ENCODE results near the gene PFN4. TPM values are rescaled to one million over a fixed set of nuclear protein-coding genes. Genes with fewer than 3 reads are reported as not detected.

Gene PFN4
- total and polyA plus RNA-seq, 2 of the 4 experiments (the other 2 are of a cell fraction): 0.36 to 0.48 TPM

DNA sequence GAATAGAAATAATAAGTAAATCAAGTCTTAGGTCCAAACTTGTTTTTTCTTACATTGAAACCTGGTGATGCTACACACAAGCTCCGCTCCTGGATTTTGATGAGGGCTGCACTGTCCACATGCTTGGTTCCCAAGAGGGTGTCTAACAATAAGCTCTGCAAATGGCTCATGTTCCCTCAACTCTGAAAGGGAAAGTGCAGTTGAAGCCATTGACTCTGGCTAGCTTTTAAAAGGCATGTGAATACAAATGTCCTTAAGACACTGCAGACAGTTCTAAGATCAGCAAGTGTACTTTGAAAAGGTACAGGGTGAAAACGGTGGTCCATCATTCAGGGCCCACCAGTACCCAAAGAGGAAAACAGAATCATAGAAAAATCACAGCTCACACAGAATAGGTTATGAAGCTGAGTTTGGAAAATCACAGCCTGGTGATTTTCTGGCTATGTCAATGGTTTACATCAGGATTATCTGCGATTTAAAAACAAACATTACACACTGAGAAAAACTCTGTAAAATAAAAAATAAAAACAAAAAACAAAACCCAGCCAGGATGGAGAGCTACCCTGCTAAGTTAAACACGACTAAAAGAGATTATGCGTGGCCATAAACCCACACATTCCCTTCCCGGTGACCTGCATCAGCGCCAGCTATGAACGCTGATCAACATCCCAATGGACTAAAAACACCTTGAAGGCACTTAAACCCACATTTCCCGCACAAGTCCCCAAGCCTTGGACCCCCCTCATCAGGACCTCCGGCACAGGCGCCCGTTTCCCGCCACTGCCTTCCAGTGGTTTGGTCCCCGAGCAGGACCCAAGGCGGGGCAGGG is 554 bp downstream of the PFN4 start:
- ATAC-seq (ENCODE audit: low read depth) (no peak), DNase-seq (peak; percentile 3)
- H3K4me2 ChIP-seq (ENCODE audit: low read depth, low read length): peak overlapping the region; percentile 88
- H2AK5ac ChIP-seq (ENCODE audit: low read depth, low read length): no peak overlapping the region
- no peaks in the 10 kb centered on the region for H3K4me1 ChIP-seq (ENCODE audit: control insufficient read depth, insufficient read depth, low read length)
- peak overlapping the region; percentile 87 for H3K14ac ChIP-seq (replicated peaks; ENCODE audit: low read depth, low read length)
- peak overlapping the region; percentile 66; the same call in 1 of the 2 replicates for H3K23ac ChIP-seq (ENCODE audit: low read depth, low read length)
- peaks cover 6% of the 10 kb centered on the region for H3K9me1 ChIP-seq (ENCODE audit: insufficient read depth, low read length)
- H3K18ac ChIP-seq (ENCODE audit: low read depth, low read length): 0 out of 2 replicates have a peak overlapping the region, but pooled peaks have one; percentile 19
- peak overlapping the region; percentile 84 for H3K4me3 ChIP-seq (ENCODE audit: insufficient read depth, low read depth, low read length)
- peak overlapping the region; percentile 63 for H2AK9ac ChIP-seq (replicated peaks; ENCODE audit: low read depth, low read length, poor library complexity)
- peak overlapping the region; percentile 81 for H3K56ac ChIP-seq (ENCODE audit: extremely low read depth, insufficient read depth, low read length)
- intact Hi-C loops (cut with micrococcal nuclease) (no loop called here), in situ Hi-C loops (cut with MboI; ENCODE audit: low sequenced_read_pairs) (no loop called here), dilution Hi-C loops (cut with HindIII; ENCODE audit: low sequenced_read_pairs, unreplicated experiment) (no loop called here)
- peak overlapping the region; percentile 83 for H3K9ac ChIP-seq (ENCODE audit: low read depth, low read length)
- peak overlapping the region; percentile 26 for H4K91ac ChIP-seq (ENCODE audit: insufficient read depth, low read depth, low read length)
- peak overlapping the region; percentile 56 for H4K5ac ChIP-seq (ENCODE audit: low read depth, low read length)
- H3K9me3 ChIP-seq (ENCODE audit: control insufficient read depth, insufficient read depth, low read length): no peaks in the 10 kb centered on the region
- no peaks in the 10 kb centered on the region for H3K36me3 ChIP-seq (ENCODE audit: control insufficient read depth, insufficient read depth, low read length)
- H2BK15ac ChIP-seq (ENCODE audit: low read depth, low read length): no peak overlapping the region; the same call in 2 of the 3 replicates
- H2BK5ac ChIP-seq (ENCODE audit: low read depth, low read length, poor library complexity, severe bottlenecking): peak overlapping the region; percentile 44
- CTCF ChIA-PET: interaction anchor here (0.5 to 1.3 kb wide), 3 partner anchors 38 to 762 kb away, joined by 3 to 4 read pairs (median 3); partner anchors contain the start of gene TP53I3
- peak overlapping the region; percentile 89 to 90 for H4K8ac ChIP-seq (ENCODE audit: low read depth in 2 of 2, low read length in 2 of 2)
- peak overlapping the region; percentile 63 for H3K27ac ChIP-seq (ENCODE audit: insufficient read depth, low read length)
- TF ChIP-seq, protein P1, sequence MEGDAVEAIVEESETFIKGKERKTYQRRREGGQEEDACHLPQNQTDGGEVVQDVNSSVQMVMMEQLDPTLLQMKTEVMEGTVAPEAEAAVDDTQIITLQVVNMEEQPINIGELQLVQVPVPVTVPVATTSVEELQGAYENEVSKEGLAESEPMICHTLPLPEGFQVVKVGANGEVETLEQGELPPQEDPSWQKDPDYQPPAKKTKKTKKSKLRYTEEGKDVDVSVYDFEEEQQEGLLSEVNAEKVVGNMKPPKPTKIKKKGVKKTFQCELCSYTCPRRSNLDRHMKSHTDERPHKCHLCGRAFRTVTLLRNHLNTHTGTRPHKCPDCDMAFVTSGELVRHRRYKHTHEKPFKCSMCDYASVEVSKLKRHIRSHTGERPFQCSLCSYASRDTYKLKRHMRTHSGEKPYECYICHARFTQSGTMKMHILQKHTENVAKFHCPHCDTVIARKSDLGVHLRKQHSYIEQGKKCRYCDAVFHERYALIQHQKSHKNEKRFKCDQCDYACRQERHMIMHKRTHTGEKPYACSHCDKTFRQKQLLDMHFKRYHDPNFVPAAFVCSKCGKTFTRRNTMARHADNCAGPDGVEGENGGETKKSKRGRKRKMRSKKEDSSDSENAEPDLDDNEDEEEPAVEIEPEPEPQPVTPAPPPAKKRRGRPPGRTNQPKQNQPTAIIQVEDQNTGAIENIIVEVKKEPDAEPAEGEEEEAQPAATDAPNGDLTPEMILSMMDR (conservative IDR thresholded peaks at IDR 0.05; ENCODE audit: low read depth, low read length): no peak
- TF ChIP-seq, protein P2, sequence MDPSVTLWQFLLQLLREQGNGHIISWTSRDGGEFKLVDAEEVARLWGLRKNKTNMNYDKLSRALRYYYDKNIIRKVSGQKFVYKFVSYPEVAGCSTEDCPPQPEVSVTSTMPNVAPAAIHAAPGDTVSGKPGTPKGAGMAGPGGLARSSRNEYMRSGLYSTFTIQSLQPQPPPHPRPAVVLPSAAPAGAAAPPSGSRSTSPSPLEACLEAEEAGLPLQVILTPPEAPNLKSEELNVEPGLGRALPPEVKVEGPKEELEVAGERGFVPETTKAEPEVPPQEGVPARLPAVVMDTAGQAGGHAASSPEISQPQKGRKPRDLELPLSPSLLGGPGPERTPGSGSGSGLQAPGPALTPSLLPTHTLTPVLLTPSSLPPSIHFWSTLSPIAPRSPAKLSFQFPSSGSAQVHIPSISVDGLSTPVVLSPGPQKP (IDR thresholded peaks at IDR 0.05; ENCODE audit: borderline replicate concordance, low read depth, low read length): no peak
- TF ChIP-seq RCOR1 (IDR thresholded peaks at IDR 0.05; ENCODE audit: insufficient replicate concordance, low read length) (no peak), MXI1 (IDR thresholded peaks at IDR 0.05; ENCODE audit: borderline replicate concordance, low read depth, low read length) (no peak), SMC3 (IDR thresholded peaks at IDR 0.05; ENCODE audit: low read depth, low read length) (no peak), FOS (IDR thresholded peaks at IDR 0.05; ENCODE audit: low read depth, low read length) (no peak), MAFK (IDR thresholded peaks at IDR 0.05; ENCODE audit: low read depth, low read length) (no peak), CEBPB (IDR thresholded peaks at IDR 0.05; ENCODE audit: low read depth, low read length) (no peak), CHD1 (IDR thresholded peaks at IDR 0.05; ENCODE audit: low read depth, low read length) (no peak)
- BruUV-seq (replicated peaks): no TSS peak
- peaks cover 20 to 24% of the 10 kb centered on the region in 2 experiments for H3K79me1 ChIP-seq (ENCODE audit: low read depth in 1 of 2, low read length in 2 of 2)
- WGBS, 2 experiments (ENCODE audit: extremely low coverage in 2 of 2, insufficient read length in 1 of 2): 13% methylated on average over 4 of the region's 15 CpGs; no CpG with 5 or more reads in 1 of the 2 experiments
- H4K20me1 ChIP-seq (ENCODE audit: insufficient read depth, low read length): no peaks in the 10 kb centered on the region
- H3K4ac ChIP-seq (ENCODE audit: low read depth, low read length): peak overlapping the region; percentile 90
- POLR2A ChIA-PET (ENCODE audit: unreplicated experiment): interaction anchor here (0.7 to 1.5 kb wide), 2 partner anchors 11 to 39 kb away, joined by 3 to 7 read pairs; no protein-coding TSS in a partner anchor
- H2AFZ ChIP-seq (replicated peaks; ENCODE audit: low read length, poor library complexity): peak overlapping the region; percentile 100
- no peak overlapping the region for H2BK20ac ChIP-seq (ENCODE audit: low read depth, low read length)
- H2BK120ac ChIP-seq (ENCODE audit: low read depth, low read length): 0 out of 2 replicates have a peak overlapping the region, but pooled peaks have one; percentile 16
- H3K27me3 ChIP-seq (ENCODE audit: control insufficient read depth, insufficient read depth, low read length): no peaks in the 10 kb centered on the region
